HepG2 (cell line): Measurements from ENCODE around the gene ITGAV. TPM values are rescaled to one million over a fixed set of nuclear protein-coding genes. Genes with fewer than 3 reads are reported as not detected.

Experiments used
- ATAC-seq: fragments of 200-7000 bp; cut with Tn5 transposase; 3 replicates; pipeline ENCODE4 v1.9.1; 2020; ENCODE audit warnings: mild to moderate bottlenecking, moderate library complexity
- BruUV-seq: library from RNA; stranded (reverse); fragments of 400-500 nt; replicated peaks from 2 replicates; lab custom pipeline; 2021; lab: Mats Ljungman, UMichigan
- CTCF ChIA-PET: fragments of 300-600 bp; formaldehyde crosslinking; extraction: SDS; loops from one replicate; lab custom pipeline; 2021; ENCODE audit warnings: low total read pairs, inconsistent platforms, low intra/inter-chr PET ratio; lab: Yijun Ruan, JAX
- POLR2A ChIA-PET: fragments of 350-600 bp; sonication (Branson Sonifier 250); formaldehyde crosslinking; loops from one replicate; lab custom pipeline; 2020; ENCODE audit warnings: antibody characterized with exemption, inconsistent platforms; lab: Yijun Ruan, JAX
- DNase-seq: peaks from one replicate; pipeline ENCODE4 v3.0.0-alpha.2; 2015; ENCODE audit warnings: low spot score
- FAIRE-seq: peaks from 3 replicates; lab custom pipeline; 2011; peaks lifted over from hg19 to GRCh38; lab: Jason Lieb, UNC
- H2AFZ ChIP-seq: one replicate; pipeline ENCODE4 v1.6.1; 2011; ENCODE audit warnings: low read length, inconsistent platforms
- H3K27ac ChIP-seq: fragments of 300-600 bp; 3 replicates; pipeline ENCODE4 v1.8.0; 2011; ENCODE audit warnings: mixed run types, mild to moderate bottlenecking, mixed read lengths, low read length, inconsistent platforms; ENCODE audit not compliant: insufficient read depth; ENCODE audit errors: extremely low read length
- H3K27me3 ChIP-seq, 2 experiments: fragments of 200-600 bp in 1 of 2; 2 replicates in 1 of 2; 3 replicates in 1 of 2; pipeline versions ENCODE4 v1.6.0 to v1.8.0; 2011; ENCODE audit warnings: low read length in 2 of 2, mild to moderate bottlenecking in 2 of 2, moderate library complexity in 2 of 2, inconsistent platforms in 1 of 2; ENCODE audit not compliant: insufficient read depth in 2 of 2, control insufficient read depth in 1 of 2
- H3K36me3 ChIP-seq, 2 experiments: fragments of 200-600 bp in 1 of 2; replicated peaks in 1 of 2; 2 replicates in 1 of 2; 3 replicates in 1 of 2; pipeline versions ENCODE4 v1.5.1 to v1.8.0; 2011; ENCODE audit warnings: low read length in 2 of 2, inconsistent platforms in 1 of 2; ENCODE audit not compliant: insufficient read depth in 2 of 2, control insufficient read depth in 1 of 2
- H3K4me1 ChIP-seq: 2 replicates; pipeline ENCODE4 v1.5.1; 2012; ENCODE audit warnings: low read length, inconsistent platforms; ENCODE audit not compliant: insufficient read depth
- H3K4me2 ChIP-seq: 2 replicates; pipeline ENCODE4 v1.6.0; 2011; ENCODE audit warnings: low read depth, low read length, inconsistent platforms
- H3K4me3 ChIP-seq, 3 experiments: fragments of 200-600 bp in 1 of 3; sonication (generic), shearing (Covaris generic) in 1 of 3; replicated peaks in 1 of 3; 2 replicates each; pipeline ENCODE4 v1.5.1; 2011 to 2016; ENCODE audit warnings: low read length in 3 of 3, inconsistent platforms in 2 of 3, low read depth in 2 of 3, mild to moderate bottlenecking in 2 of 3, control low read depth in 1 of 3, mixed read lengths in 1 of 3; ENCODE audit not compliant: insufficient read depth in 1 of 3
- H3K79me2 ChIP-seq: one replicate; pipeline ENCODE4 v1.6.1; 2011; ENCODE audit warnings: low read length, inconsistent platforms; ENCODE audit not compliant: insufficient read depth
- H3K9ac ChIP-seq: 2 replicates; pipeline ENCODE4 v1.6.0; 2011; ENCODE audit warnings: mild to moderate bottlenecking, low read depth, low read length, inconsistent platforms; ENCODE audit not compliant: insufficient read depth
- H3K9me3 ChIP-seq: 2 replicates; pipeline ENCODE4 v1.5.1; 2012; ENCODE audit warnings: mild to moderate bottlenecking, low read length
- H4K20me1 ChIP-seq: 2 replicates; pipeline ENCODE4 v1.6.0; 2011; ENCODE audit warnings: inconsistent platforms, mild to moderate bottlenecking, low read length, moderate library complexity; ENCODE audit not compliant: insufficient read depth
- AHR ChIP-seq: IDR thresholded peaks from 2 replicates; pipeline ENCODE4 v1.6.1; 2018; ENCODE audit warnings: missing genetic modification reagents, missing compliant biosample characterization
- ATF3 ChIP-seq: sonication (generic); formaldehyde crosslinking; IDR thresholded peaks from 2 replicates; pipeline ENCODE4 v1.4.0; 2020; ENCODE audit warnings: missing genetic modification reagents
- FLYWCH1 ChIP-seq: sonication (generic); formaldehyde crosslinking; IDR thresholded peaks from 2 replicates; pipeline ENCODE4 v1.8.1; 2023; ENCODE audit warnings: mild to moderate bottlenecking, missing genetic modification reagents
- HINFP ChIP-seq: sonication (generic); formaldehyde crosslinking; IDR thresholded peaks from 2 replicates; pipeline ENCODE4 v1.4.0; 2020; ENCODE audit warnings: low read depth, mild to moderate bottlenecking, missing genetic modification reagents
- HIVEP1 ChIP-seq: sonication (generic); formaldehyde crosslinking; IDR thresholded peaks from 2 replicates; pipeline ENCODE4 v1.4.0; 2020; ENCODE audit warnings: mild to moderate bottlenecking, missing genetic modification reagents
- KDM1A ChIP-seq: IDR thresholded peaks from 2 replicates; pipeline ENCODE4 v1.6.1; 2016; ENCODE audit warnings: missing compliant biosample characterization
- KLF11 ChIP-seq: IDR thresholded peaks from 2 replicates; pipeline ENCODE4 v1.6.1; 2016; ENCODE audit warnings: missing compliant biosample characterization
- MEIS1 ChIP-seq: sonication (generic); formaldehyde crosslinking; IDR thresholded peaks from 2 replicates; pipeline ENCODE4 v1.9.0; 2021; ENCODE audit warnings: mild to moderate bottlenecking, missing genetic modification reagents, moderate library complexity, borderline replicate concordance
- TFDP2 ChIP-seq: sonication (generic); formaldehyde crosslinking; IDR thresholded peaks from 2 replicates; pipeline ENCODE4 v1.4.0; 2020; ENCODE audit warnings: missing genetic modification reagents
- ZBTB37 ChIP-seq: sonication (generic); formaldehyde crosslinking; IDR thresholded peaks from 2 replicates; pipeline ENCODE4 v1.4.0; 2020; ENCODE audit warnings: mild to moderate bottlenecking, missing genetic modification reagents
- ZNF10 ChIP-seq: sonication (generic); formaldehyde crosslinking; IDR thresholded peaks from 2 replicates; pipeline ENCODE4 v1.4.0; 2020; ENCODE audit warnings: mild to moderate bottlenecking, low read depth, missing genetic modification reagents, borderline replicate concordance
- ZNF547 ChIP-seq: sonication (generic); formaldehyde crosslinking; IDR thresholded peaks from 2 replicates; pipeline ENCODE4 v1.5.1; 2020; ENCODE audit warnings: mild to moderate bottlenecking, missing genetic modification reagents
- ZNF775 ChIP-seq: sonication (generic); formaldehyde crosslinking; IDR thresholded peaks from 2 replicates; pipeline ENCODE4 v1.4.0; 2020; ENCODE audit warnings: missing genetic modification reagents, mild to moderate bottlenecking, moderate library complexity, borderline replicate concordance
- WGBS: methylation state at CpG from one replicate; pipeline ENCODE4 v1.1.6; 2017; ENCODE audit warnings: low lambda C conversion rate; 5-methylcytosine and 5-hydroxymethylcytosine counted together
- in situ Hi-C: cut with HindIII; loops from 2 replicates; pipeline ENCODE4 v1.10.0; 2017; ENCODE audit warnings: low pct_unique_long_range_greater_than_20kb; ENCODE audit not compliant: extremely low pct_ligation_motif_present
- intact Hi-C: fragments of 100-400 bp; cut with micrococcal nuclease; formaldehyde crosslinking; loops from one replicate; pipeline ENCODE4 v1.10.0; 2022; ENCODE audit not compliant: unreplicated experiment
- polyA plus RNA-seq, 8 experiments: library from polyadenylated mRNA; depleted of rRNA in 3 of 8; stranded (reverse) in 7 of 8; unstranded in 1 of 8; fragments of >200 nt; fragmentation: Illumina TruSeq in 4 of 8; extraction: Trizol in 4 of 8; gene quantifications; 2 replicates each; pipeline versions ENCODE4 v1.2.1 to v1.2.3, GENCODE V29; 2011 to 2016; ENCODE audit warnings: low read depth in 4 of 8, missing spikeins in 1 of 8, mixed read lengths in 1 of 8; ENCODE audit not compliant: insufficient read depth in 1 of 8
- total RNA-seq, 5 experiments: library from RNA; depleted of rRNA; stranded (reverse); fragments of >200 nt; fragmentation: Illumina TruSeq; extraction: Trizol; gene quantifications; 2 replicates each; pipeline ENCODE4 v1.2.3, GENCODE V29; 2016; ENCODE audit warnings: low read depth in 1 of 5

The ITGAV gene
- total and polyA plus RNA-seq, 2 of the 13 experiments (the other 11 are each of a cell fraction or from before 2014, with no cell fraction given): 59.1 to 60.4 TPM

- in situ Hi-C loops (no loop called here), intact Hi-C loops (no loop called here)
- no peak for FAIRE-seq
- no peaks in the 10 kb centered on the region for H3K36me3 ChIP-seq
- no peak for DNase-seq
- no peak overlapping the region for H2AFZ ChIP-seq
- CTCF ChIA-PET: no interaction called here
- no peaks in the 10 kb centered on the region for H3K79me2 ChIP-seq
- POLR2A ChIA-PET: no interaction called here
- no peak overlapping the region for H3K4me2 ChIP-seq
- no peaks in the 10 kb centered on the region for H3K4me1 ChIP-seq
- no TSS peak for BruUV-seq
- 0 out of 5 replicates have a peak, but pooled peaks cover 0 to 9% of the 10 kb centered on the region in 2 experiments for H3K27me3 ChIP-seq
- H3K27ac ChIP-seq: no peak overlapping the region
- ATAC-seq: no peak
- no peak overlapping the region for H3K9ac ChIP-seq
- 3% methylated on average over 2 of the region's 2 CpGs for WGBS
- no peak for TF ChIP-seq ZNF547
- TF ChIP-seq HIVEP1 (CRISPR knock-in tag): no peak
- no peak for TF ChIP-seq AHR (CRISPR knock-in tag)
- TF ChIP-seq FLYWCH1 (CRISPR knock-in tag): no peak
- no peak for TF ChIP-seq ZNF10
- TF ChIP-seq KDM1A (CRISPR knock-in tag): no peak
- no peak for TF ChIP-seq HINFP (CRISPR knock-in tag)
- no peak for TF ChIP-seq KLF11 (CRISPR knock-in tag)
- TF ChIP-seq ZBTB37 (CRISPR knock-in tag): no peak
- TF ChIP-seq ATF3 (CRISPR knock-in tag): no peak
- TF ChIP-seq ZNF775 (CRISPR knock-in tag): no peak
- TF ChIP-seq TFDP2 (CRISPR knock-in tag): no peak
- no peak for TF ChIP-seq MEIS1
- no peaks in the 10 kb centered on the region for H4K20me1 ChIP-seq
- no peak overlapping the region for H3K4me3 ChIP-seq
- no peaks in the 10 kb centered on the region for H3K9me3 ChIP-seq
Measured at GRCh38 chr2:186702501-186702900, 112.6 kb downstream of the ITGAV start.
